HepG2 (cell line): ENCODE measurements around the gene GSK3A. TPM values are rescaled to one million over a fixed set of nuclear protein-coding genes. Genes with fewer than 3 reads are reported as not detected.
A peak's percentile ranks its signal among the peaks of the same experiment; 100 is the strongest.

Source experiments
- ATAC-seq: fragments of 200-7000 bp; cut with Tn5 transposase; 3 replicates; pipeline ENCODE4 v1.9.1; 2020; ENCODE audit warnings: mild to moderate bottlenecking, moderate library complexity
- BruUV-seq: library from RNA; stranded (reverse); fragments of 400-500 nt; replicated peaks from 2 replicates; lab custom pipeline; 2021; lab: Mats Ljungman, UMichigan
- CTCF ChIA-PET: fragments of 300-600 bp; formaldehyde crosslinking; extraction: SDS; loops from one replicate; lab custom pipeline; 2021; ENCODE audit warnings: low total read pairs, inconsistent platforms, low intra/inter-chr PET ratio; lab: Yijun Ruan, JAX
- POLR2A ChIA-PET: fragments of 350-600 bp; sonication (Branson Sonifier 250); formaldehyde crosslinking; loops from one replicate; lab custom pipeline; 2020; ENCODE audit warnings: antibody characterized with exemption, inconsistent platforms; lab: Yijun Ruan, JAX
- DNase-seq: peaks from one replicate; pipeline ENCODE4 v3.0.0-alpha.2; 2015; ENCODE audit warnings: low spot score
- FAIRE-seq: peaks from 3 replicates; lab custom pipeline; 2011; peaks lifted over from hg19 to GRCh38; lab: Jason Lieb, UNC
- H2AFZ ChIP-seq: one replicate; pipeline ENCODE4 v1.6.1; 2011; ENCODE audit warnings: low read length, inconsistent platforms
- H3K27ac ChIP-seq: fragments of 300-600 bp; 3 replicates; pipeline ENCODE4 v1.8.0; 2011; ENCODE audit warnings: mixed run types, mild to moderate bottlenecking, mixed read lengths, low read length, inconsistent platforms; ENCODE audit not compliant: insufficient read depth; ENCODE audit errors: extremely low read length
- H3K27me3 ChIP-seq, 2 experiments: fragments of 200-600 bp in 1 of 2; 2 replicates in 1 of 2; 3 replicates in 1 of 2; pipeline versions ENCODE4 v1.6.0 to v1.8.0; 2011; ENCODE audit warnings: low read length in 2 of 2, mild to moderate bottlenecking in 2 of 2, moderate library complexity in 2 of 2, inconsistent platforms in 1 of 2; ENCODE audit not compliant: insufficient read depth in 2 of 2, control insufficient read depth in 1 of 2
- H3K36me3 ChIP-seq, 2 experiments: fragments of 200-600 bp in 1 of 2; replicated peaks in 1 of 2; 2 replicates in 1 of 2; 3 replicates in 1 of 2; pipeline versions ENCODE4 v1.5.1 to v1.8.0; 2011; ENCODE audit warnings: low read length in 2 of 2, inconsistent platforms in 1 of 2; ENCODE audit not compliant: insufficient read depth in 2 of 2, control insufficient read depth in 1 of 2
- H3K4me1 ChIP-seq: 2 replicates; pipeline ENCODE4 v1.5.1; 2012; ENCODE audit warnings: low read length, inconsistent platforms; ENCODE audit not compliant: insufficient read depth
- H3K4me2 ChIP-seq: 2 replicates; pipeline ENCODE4 v1.6.0; 2011; ENCODE audit warnings: low read depth, low read length, inconsistent platforms
- H3K4me3 ChIP-seq, 3 experiments: fragments of 200-600 bp in 1 of 3; sonication (generic), shearing (Covaris generic) in 1 of 3; replicated peaks in 1 of 3; 2 replicates each; pipeline ENCODE4 v1.5.1; 2011 to 2016; ENCODE audit warnings: low read length in 3 of 3, inconsistent platforms in 2 of 3, low read depth in 2 of 3, mild to moderate bottlenecking in 2 of 3, control low read depth in 1 of 3, mixed read lengths in 1 of 3; ENCODE audit not compliant: insufficient read depth in 1 of 3
- H3K79me2 ChIP-seq: one replicate; pipeline ENCODE4 v1.6.1; 2011; ENCODE audit warnings: low read length, inconsistent platforms; ENCODE audit not compliant: insufficient read depth
- H3K9ac ChIP-seq: 2 replicates; pipeline ENCODE4 v1.6.0; 2011; ENCODE audit warnings: mild to moderate bottlenecking, low read depth, low read length, inconsistent platforms; ENCODE audit not compliant: insufficient read depth
- H3K9me3 ChIP-seq: 2 replicates; pipeline ENCODE4 v1.5.1; 2012; ENCODE audit warnings: mild to moderate bottlenecking, low read length
- H4K20me1 ChIP-seq: 2 replicates; pipeline ENCODE4 v1.6.0; 2011; ENCODE audit warnings: inconsistent platforms, mild to moderate bottlenecking, low read length, moderate library complexity; ENCODE audit not compliant: insufficient read depth
- GATAD2A ChIP-seq: IDR thresholded peaks from 2 replicates; pipeline ENCODE4 v1.6.1; 2016
- ISX ChIP-seq: sonication (generic); formaldehyde crosslinking; conservative IDR thresholded peaks from 2 replicates; pipeline ENCODE4 v1.5.0; 2020; ENCODE audit warnings: missing genetic modification reagents
- PHF21A ChIP-seq: sonication (generic); formaldehyde crosslinking; IDR thresholded peaks from 2 replicates; pipeline ENCODE4 v1.5.0; 2020; ENCODE audit warnings: mild to moderate bottlenecking, missing genetic modification reagents
- POLR2A ChIP-seq, 2 experiments: IDR thresholded peaks; 2 replicates each; pipeline ENCODE4 v1.6.1; 2011; ENCODE audit warnings: low read depth in 2 of 2, low read length in 2 of 2, mild to moderate bottlenecking in 1 of 2, moderate library complexity in 1 of 2; ENCODE audit not compliant: insufficient read depth in 1 of 2
- SCMH1 ChIP-seq: sonication (generic); formaldehyde crosslinking; IDR thresholded peaks from 2 replicates; pipeline ENCODE4 v1.9.0; 2021; ENCODE audit warnings: missing genetic modification reagents, mild to moderate bottlenecking, borderline replicate concordance
- ZBTB7B ChIP-seq: sonication (generic); formaldehyde crosslinking; IDR thresholded peaks from 2 replicates; pipeline ENCODE4 v1.4.0; 2020; ENCODE audit warnings: missing genetic modification reagents
- ZNF407 ChIP-seq: sonication (generic); formaldehyde crosslinking; IDR thresholded peaks from one replicate; pipeline ENCODE4 v1.5.1; 2020; ENCODE audit warnings: mild to moderate bottlenecking, missing genetic modification reagents; ENCODE audit errors: not compliant biosample characterization
- WGBS: methylation state at CpG from one replicate; pipeline ENCODE4 v1.1.6; 2017; ENCODE audit warnings: low lambda C conversion rate; 5-methylcytosine and 5-hydroxymethylcytosine counted together
- in situ Hi-C: cut with HindIII; loops from 2 replicates; pipeline ENCODE4 v1.10.0; 2017; ENCODE audit warnings: low pct_unique_long_range_greater_than_20kb; ENCODE audit not compliant: extremely low pct_ligation_motif_present
- intact Hi-C: fragments of 100-400 bp; cut with micrococcal nuclease; formaldehyde crosslinking; loops from one replicate; pipeline ENCODE4 v1.10.0; 2022; ENCODE audit not compliant: unreplicated experiment
- polyA plus RNA-seq, 8 experiments: library from polyadenylated mRNA; depleted of rRNA in 3 of 8; stranded (reverse) in 7 of 8; unstranded in 1 of 8; fragments of >200 nt; fragmentation: Illumina TruSeq in 4 of 8; extraction: Trizol in 4 of 8; gene quantifications; 2 replicates each; pipeline versions ENCODE4 v1.2.1 to v1.2.3, GENCODE V29; 2011 to 2016; ENCODE audit warnings: low read depth in 4 of 8, missing spikeins in 1 of 8, mixed read lengths in 1 of 8; ENCODE audit not compliant: insufficient read depth in 1 of 8
- total RNA-seq, 5 experiments: library from RNA; depleted of rRNA; stranded (reverse); fragments of >200 nt; fragmentation: Illumina TruSeq; extraction: Trizol; gene quantifications; 2 replicates each; pipeline ENCODE4 v1.2.3, GENCODE V29; 2016; ENCODE audit warnings: low read depth in 1 of 5
- TF ChIP-seq, protein P1 (sequence below): sonication (generic); formaldehyde crosslinking; IDR thresholded peaks from 2 replicates; pipeline ENCODE4 v1.8.1; 2022; ENCODE audit warnings: mild to moderate bottlenecking, missing genetic modification reagents
- TF ChIP-seq, protein P2 (sequence below): sonication (generic); formaldehyde crosslinking; IDR thresholded peaks from 2 replicates; pipeline ENCODE4 v1.4.0; 2020; ENCODE audit warnings: missing genetic modification reagents, borderline replicate concordance

GSK3A gene
- total and polyA plus RNA-seq, 2 of the 13 experiments (the other 11 are each of a cell fraction or from before 2014, with no cell fraction given) = 16.9 to 52.5 TPM

- Histone ChIP-seq H3K36me3 (peaks cover 7 to 32% of the 10 kb centered on the region in 2 experiments; a peak in 3 of 5 replicates), H3K4me3 (no peak overlapping the region), H3K9me3 (no peaks in the 10 kb centered on the region), H4K20me1 (peaks cover 37% of the 10 kb centered on the region), H3K9ac (no peak overlapping the region), H2AFZ (no peak overlapping the region), H3K79me2 (peaks cover 22% of the 10 kb centered on the region), H3K4me2 (no peak overlapping the region), H3K27ac (peak overlapping the region; percentile 28), H3K4me1 (peaks cover 61% of the 10 kb centered on the region), H3K27me3 (no peaks in the 10 kb centered on the region; a peak in 1 of 5 replicates)
- ATAC-seq (no peak), FAIRE-seq (no peak), DNase-seq (no peak)
- CTCF ChIA-PET = interaction anchor here (0.9 to 4.3 kb wide), 4 partner anchors 30 to 49 kb away, joined by 3 to 34 read pairs (median 6); no protein-coding TSS in a partner anchor
- WGBS = 58% methylated on average over 4 of the region's 7 CpGs
- intact Hi-C loops (no loop called here), in situ Hi-C loops (no loop called here)
- POLR2A ChIA-PET = interaction anchor here (0.6 to 6.6 kb wide), 7 partner anchors 9 to 55 kb away, joined by 3 to 117 read pairs (median 3); partner anchors contain the start of genes CIC, ERF, PAFAH1B3 and PRR19
- no TSS peak for BruUV-seq
- TF ChIP-seq PHF21A (CRISPR knock-in tag) (no peak), ZNF407 (CRISPR knock-in tag) (no peak), GATAD2A (CRISPR knock-in tag) (no peak), SCMH1 (CRISPR knock-in tag) (no peak), POLR2A (IDR thresholded peaks at IDR 0.05; ENCODE audit: insufficient read depth in 1 of 2, low read depth in 2 of 2, low read length in 2 of 2) (peak in 1 of 2 experiments; percentile 45; a peak in 1 of 4 replicates), ZBTB7B (peak; percentile 24; the same call in 1 of the 2 replicates), ISX (CRISPR knock-in tag) (no peak)
- TF ChIP-seq, protein P1, sequence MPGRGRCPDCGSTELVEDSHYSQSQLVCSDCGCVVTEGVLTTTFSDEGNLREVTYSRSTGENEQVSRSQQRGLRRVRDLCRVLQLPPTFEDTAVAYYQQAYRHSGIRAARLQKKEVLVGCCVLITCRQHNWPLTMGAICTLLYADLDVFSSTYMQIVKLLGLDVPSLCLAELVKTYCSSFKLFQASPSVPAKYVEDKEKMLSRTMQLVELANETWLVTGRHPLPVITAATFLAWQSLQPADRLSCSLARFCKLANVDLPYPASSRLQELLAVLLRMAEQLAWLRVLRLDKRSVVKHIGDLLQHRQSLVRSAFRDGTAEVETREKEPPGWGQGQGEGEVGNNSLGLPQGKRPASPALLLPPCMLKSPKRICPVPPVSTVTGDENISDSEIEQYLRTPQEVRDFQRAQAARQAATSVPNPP = no peak
- TF ChIP-seq, protein P2, sequence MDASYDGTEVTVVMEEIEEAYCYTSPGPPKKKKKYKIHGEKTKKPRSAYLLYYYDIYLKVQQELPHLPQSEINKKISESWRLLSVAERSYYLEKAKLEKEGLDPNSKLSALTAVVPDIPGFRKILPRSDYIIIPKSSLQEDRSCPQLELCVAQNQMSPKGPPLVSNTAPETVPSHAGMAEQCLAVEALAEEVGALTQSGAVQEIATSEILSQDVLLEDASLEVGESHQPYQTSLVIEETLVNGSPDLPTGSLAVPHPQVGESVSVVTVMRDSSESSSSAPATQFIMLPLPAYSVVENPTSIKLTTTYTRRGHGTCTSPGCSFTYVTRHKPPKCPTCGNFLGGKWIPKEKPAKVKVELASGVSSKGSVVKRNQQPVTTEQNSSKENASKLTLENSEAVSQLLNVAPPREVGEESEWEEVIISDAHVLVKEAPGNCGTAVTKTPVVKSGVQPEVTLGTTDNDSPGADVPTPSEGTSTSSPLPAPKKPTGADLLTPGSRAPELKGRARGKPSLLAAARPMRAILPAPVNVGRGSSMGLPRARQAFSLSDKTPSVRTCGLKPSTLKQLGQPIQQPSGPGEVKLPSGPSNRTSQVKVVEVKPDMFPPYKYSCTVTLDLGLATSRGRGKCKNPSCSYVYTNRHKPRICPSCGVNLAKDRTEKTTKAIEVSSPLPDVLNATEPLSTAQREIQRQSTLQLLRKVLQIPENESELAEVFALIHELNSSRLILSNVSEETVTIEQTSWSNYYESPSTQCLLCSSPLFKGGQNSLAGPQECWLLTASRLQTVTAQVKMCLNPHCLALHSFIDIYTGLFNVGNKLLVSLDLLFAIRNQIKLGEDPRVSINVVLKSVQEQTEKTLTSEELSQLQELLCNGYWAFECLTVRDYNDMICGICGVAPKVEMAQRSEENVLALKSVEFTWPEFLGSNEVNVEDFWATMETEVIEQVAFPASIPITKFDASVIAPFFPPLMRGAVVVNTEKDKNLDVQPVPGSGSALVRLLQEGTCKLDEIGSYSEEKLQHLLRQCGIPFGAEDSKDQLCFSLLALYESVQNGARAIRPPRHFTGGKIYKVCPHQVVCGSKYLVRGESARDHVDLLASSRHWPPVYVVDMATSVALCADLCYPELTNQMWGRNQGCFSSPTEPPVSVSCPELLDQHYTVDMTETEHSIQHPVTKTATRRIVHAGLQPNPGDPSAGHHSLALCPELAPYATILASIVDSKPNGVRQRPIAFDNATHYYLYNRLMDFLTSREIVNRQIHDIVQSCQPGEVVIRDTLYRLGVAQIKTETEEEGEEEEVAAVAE = peak; percentile 16; the same call in 1 of the 2 replicates
Observed at GRCh38 chr19:42246922-42247639, 4.7 kb upstream of the GSK3A start.
